ENCODE measurements around the gene SPPL2C.

The SPPL2C gene

GRCh38 chr17:45847101-45847500, 2.4 kb downstream of the SPPL2C start:
- Histone ChIP-seq H3K27ac (ENCODE audit: low read length) (no peak overlapping the region), H3K4me2 (ENCODE audit: low read length) (no peak overlapping the region), H3K9me3 (ENCODE audit: insufficient read depth, low read length) (no peaks in the 10 kb centered on the region), H3K36me3 (replicated peaks; ENCODE audit: low read depth, low read length) (no peaks in the 10 kb centered on the region), H4K20me1 (ENCODE audit: insufficient read depth, low read length) (no peaks in the 10 kb centered on the region), H3K27me3 (ENCODE audit: low read depth, low read length) (no peaks in the 10 kb centered on the region), H3K4me3 (ENCODE audit: low read length) (no peak overlapping the region), H3K79me2 (ENCODE audit: low read length) (no peaks in the 10 kb centered on the region), H2AFZ (ENCODE audit: low read depth, low read length) (no peak overlapping the region), H3K9ac (ENCODE audit: low read length) (no peak overlapping the region), H3K4me1 (ENCODE audit: low read length) (no peaks in the 10 kb centered on the region; the same call in 1 of the 2 replicates)
- no peak for TF ChIP-seq CTCF (IDR thresholded peaks at IDR 0.05; ENCODE audit: low read depth, low read length)
- no peak for TF ChIP-seq EZH2phosphoT487 (IDR thresholded peaks at IDR 0.05; ENCODE audit: low read depth)

GRCh38 chr17:45847747-45848146, 3.1 kb downstream of the SPPL2C start:
- H3K27me3 ChIP-seq (ENCODE audit: low read depth, low read length), result no peaks in the 10 kb centered on the region

GRCh38 chr17:45848405-45848804, 3.7 kb downstream of the SPPL2C start:
- no peaks in the 10 kb centered on the region for H3K9me3 ChIP-seq (ENCODE audit: insufficient read depth, low read length)
- no peaks in the 10 kb centered on the region for H3K36me3 ChIP-seq (replicated peaks; ENCODE audit: low read depth, low read length)
- no peaks in the 10 kb centered on the region; the same call in 1 of the 2 replicates for H3K4me1 ChIP-seq (ENCODE audit: low read length)
- H3K4me3 ChIP-seq (ENCODE audit: low read length), result no peak overlapping the region
- H3K27ac ChIP-seq (ENCODE audit: low read length), result no peak overlapping the region
- no peaks in the 10 kb centered on the region for H4K20me1 ChIP-seq (ENCODE audit: insufficient read depth, low read length)
- no peak for TF ChIP-seq CTCF (IDR thresholded peaks at IDR 0.05; ENCODE audit: low read depth, low read length)
- no peak for TF ChIP-seq EZH2phosphoT487 (IDR thresholded peaks at IDR 0.05; ENCODE audit: low read depth)
- H3K4me2 ChIP-seq (ENCODE audit: low read length), result no peak overlapping the region
- H2AFZ ChIP-seq (ENCODE audit: low read depth, low read length), result no peak overlapping the region
- H3K79me2 ChIP-seq (ENCODE audit: low read length), result no peaks in the 10 kb centered on the region
- no peaks in the 10 kb centered on the region for H3K27me3 ChIP-seq (ENCODE audit: low read depth, low read length)
- no peak overlapping the region for H3K9ac ChIP-seq (ENCODE audit: low read length)

More at GRCh38 chr17:45847747-45848146, 3.1 kb downstream of the SPPL2C start:
- no peaks in the 10 kb centered on the region for H4K20me1 ChIP-seq (ENCODE audit: insufficient read depth, low read length)
- TF ChIP-seq EZH2phosphoT487 (IDR thresholded peaks at IDR 0.05; ENCODE audit: low read depth) (no peak), CTCF (IDR thresholded peaks at IDR 0.05; ENCODE audit: low read depth, low read length) (no peak)
- no peaks in the 10 kb centered on the region for H3K36me3 ChIP-seq (replicated peaks; ENCODE audit: low read depth, low read length)
- H3K4me3 ChIP-seq (ENCODE audit: low read length), result no peak overlapping the region
- no peak overlapping the region for H3K27ac ChIP-seq (ENCODE audit: low read length)
- H3K4me1 ChIP-seq (ENCODE audit: low read length), result no peaks in the 10 kb centered on the region; the same call in 1 of the 2 replicates
- no peak overlapping the region for H3K4me2 ChIP-seq (ENCODE audit: low read length)
- H3K79me2 ChIP-seq (ENCODE audit: low read length), result no peaks in the 10 kb centered on the region
- no peak overlapping the region for H3K9ac ChIP-seq (ENCODE audit: low read length)
- H2AFZ ChIP-seq (ENCODE audit: low read depth, low read length), result no peak overlapping the region
- H3K9me3 ChIP-seq (ENCODE audit: insufficient read depth, low read length), result no peaks in the 10 kb centered on the region

GRCh38 chr17:45848868-45849535, 4.3 kb downstream of the SPPL2C start:
- H3K4me3 ChIP-seq (ENCODE audit: low read length), result no peak overlapping the region
- no peaks in the 10 kb centered on the region for H4K20me1 ChIP-seq (ENCODE audit: insufficient read depth, low read length)
- H3K9ac ChIP-seq (ENCODE audit: low read length), result no peak overlapping the region
- no peaks in the 10 kb centered on the region for H3K36me3 ChIP-seq (replicated peaks; ENCODE audit: low read depth, low read length)
- no peak overlapping the region for H3K4me2 ChIP-seq (ENCODE audit: low read length)
- no peak overlapping the region for H3K27ac ChIP-seq (ENCODE audit: low read length)
- no peak overlapping the region for H2AFZ ChIP-seq (ENCODE audit: low read depth, low read length)
- no peaks in the 10 kb centered on the region for H3K79me2 ChIP-seq (ENCODE audit: low read length)
- H3K9me3 ChIP-seq (ENCODE audit: insufficient read depth, low read length), result no peaks in the 10 kb centered on the region
- no peaks in the 10 kb centered on the region for H3K27me3 ChIP-seq (ENCODE audit: low read depth, low read length)
- TF ChIP-seq CTCF (IDR thresholded peaks at IDR 0.05; ENCODE audit: low read depth, low read length), result no peak
- no peak for TF ChIP-seq EZH2phosphoT487 (IDR thresholded peaks at IDR 0.05; ENCODE audit: low read depth)
- H3K4me1 ChIP-seq (ENCODE audit: low read length), result no peaks in the 10 kb centered on the region; the same call in 1 of the 2 replicates

All from OCI-LY3 (cell line).